ENCODE data around the gene ARHGEF17. TPM values are rescaled to one million over a fixed set of nuclear protein-coding genes. Genes with fewer than 3 reads are reported as not detected.

Gene ARHGEF17
- total RNA-seq, 1 experiment from 2014 or later, result 22.3 TPM

DNA sequence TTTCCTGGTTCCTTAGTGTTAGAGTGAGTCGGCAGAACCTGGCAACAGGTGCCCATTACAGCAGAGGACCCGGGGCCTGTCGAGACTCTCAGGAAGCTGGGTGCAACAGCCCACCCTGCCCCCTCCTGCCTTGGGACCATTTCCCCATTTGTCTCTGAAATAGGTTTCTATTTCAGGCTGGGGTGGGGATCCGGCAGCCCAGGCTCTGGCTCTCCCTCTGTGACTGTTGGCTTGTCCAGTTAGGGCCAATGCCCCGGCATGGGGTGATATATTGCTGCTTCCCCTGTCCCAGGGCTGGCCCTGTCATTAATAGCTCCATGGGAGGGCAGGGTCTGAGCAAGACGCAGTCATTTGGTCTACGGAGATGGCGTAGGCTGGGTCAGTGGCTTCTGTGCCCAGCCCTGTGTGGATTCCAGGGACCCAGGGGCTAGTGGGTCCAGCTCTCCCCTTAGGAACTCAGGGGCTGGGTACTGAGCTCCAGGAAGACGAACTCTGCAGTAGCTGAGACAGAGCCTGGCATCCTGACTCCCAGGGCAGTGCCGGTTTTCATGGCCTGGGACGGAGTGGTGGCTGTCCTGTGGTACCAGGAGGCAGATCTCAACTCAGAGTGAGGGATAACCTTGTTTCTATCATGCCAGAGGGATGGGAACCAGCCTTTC lies 33.2 kb upstream of the ARHGEF17 start:
- intact Hi-C loops (cut with micrococcal nuclease; ENCODE audit: unreplicated experiment), result no loop called here
- no peak overlapping the region for H3K4me3 Mint-ChIP-seq (ENCODE audit: low read depth, unreplicated experiment)
- no peaks in the 10 kb centered on the region for H3K36me3 Mint-ChIP-seq (ENCODE audit: insufficient read depth, unreplicated experiment)
- H3K27ac Mint-ChIP-seq (ENCODE audit: unreplicated experiment), result no peak overlapping the region
- DNase-seq, result no peak
- CTCF ChIA-PET, result no interaction called here
- peaks cover 3% of the 10 kb centered on the region for H3K4me1 Mint-ChIP-seq (ENCODE audit: low read depth, unreplicated experiment)
- H3K27me3 Mint-ChIP-seq (ENCODE audit: unreplicated experiment), result peaks cover 23% of the 10 kb centered on the region
- TF ChIP-seq CTCF (IDR thresholded peaks at IDR 0.05; ENCODE audit: unreplicated experiment), result no peak
- no peaks in the 10 kb centered on the region for H3K9me3 Mint-ChIP-seq (ENCODE audit: low read depth, unreplicated experiment)
- no TSS peak for BruUV-seq (replicated peaks)

DNA sequence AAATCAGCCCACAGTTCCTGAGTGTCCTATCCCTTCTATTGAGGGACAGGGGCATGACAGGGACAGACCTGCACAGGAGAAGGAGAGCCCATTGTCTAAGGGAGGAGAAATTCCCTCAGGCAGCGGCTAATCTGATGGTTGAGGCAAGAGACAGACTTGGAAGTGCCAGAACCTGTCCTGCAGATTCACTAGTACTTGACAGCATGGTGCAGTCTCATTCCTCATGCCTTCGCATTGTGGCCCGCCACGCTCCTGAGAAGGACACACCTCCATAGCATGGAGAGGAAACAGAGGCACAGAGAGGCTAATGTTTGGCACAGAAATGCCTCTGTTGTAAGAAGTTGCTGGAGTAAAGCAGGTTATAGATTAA lies 32.7 kb upstream of the ARHGEF17 start:
- no TSS peak for BruUV-seq (replicated peaks)

GRCh38 chr11:73277467-73277866 lies 30.6 kb upstream of the ARHGEF17 start:
- CTCF ChIA-PET, result no interaction called here
- no peak for TF ChIP-seq CTCF (IDR thresholded peaks at IDR 0.05; ENCODE audit: unreplicated experiment)
- Mint-ChIP-seq H3K9me3 (ENCODE audit: low read depth, unreplicated experiment) (no peaks in the 10 kb centered on the region), H3K27me3 (ENCODE audit: unreplicated experiment) (peaks cover 31% of the 10 kb centered on the region), H3K4me1 (ENCODE audit: low read depth, unreplicated experiment) (no peaks in the 10 kb centered on the region), H3K4me3 (ENCODE audit: low read depth, unreplicated experiment) (no peak overlapping the region), H3K27ac (ENCODE audit: unreplicated experiment) (no peak overlapping the region), H3K36me3 (ENCODE audit: insufficient read depth, unreplicated experiment) (no peaks in the 10 kb centered on the region)
- DNase-seq, result no peak
- BruUV-seq (replicated peaks), result no TSS peak
- intact Hi-C loops (cut with micrococcal nuclease; ENCODE audit: unreplicated experiment), result no loop called here

More for the DNA sequence above, 32.7 kb upstream of the ARHGEF17 start:
- Mint-ChIP-seq H3K4me1 (ENCODE audit: low read depth, unreplicated experiment) (no peaks in the 10 kb centered on the region), H3K27me3 (ENCODE audit: unreplicated experiment) (peaks cover 23% of the 10 kb centered on the region), H3K27ac (ENCODE audit: unreplicated experiment) (no peak overlapping the region), H3K36me3 (ENCODE audit: insufficient read depth, unreplicated experiment) (no peaks in the 10 kb centered on the region), H3K9me3 (ENCODE audit: low read depth, unreplicated experiment) (no peaks in the 10 kb centered on the region), H3K4me3 (ENCODE audit: low read depth, unreplicated experiment) (no peak overlapping the region)
- CTCF ChIA-PET, result no interaction called here
- DNase-seq, result no peak
- no peak for TF ChIP-seq CTCF (IDR thresholded peaks at IDR 0.05; ENCODE audit: unreplicated experiment)
- intact Hi-C loops (cut with micrococcal nuclease; ENCODE audit: unreplicated experiment), result no loop called here

GRCh38 chr11:73280626-73281025 lies 27.4 kb upstream of the ARHGEF17 start:
- no peak for DNase-seq
- CTCF ChIA-PET, result no interaction called here
- H3K27me3 Mint-ChIP-seq (ENCODE audit: unreplicated experiment), result peaks cover 27% of the 10 kb centered on the region
- intact Hi-C loops (cut with micrococcal nuclease; ENCODE audit: unreplicated experiment), result no loop called here
- H3K4me3 Mint-ChIP-seq (ENCODE audit: low read depth, unreplicated experiment), result no peak overlapping the region
- no peaks in the 10 kb centered on the region for H3K4me1 Mint-ChIP-seq (ENCODE audit: low read depth, unreplicated experiment)
- H3K9me3 Mint-ChIP-seq (ENCODE audit: low read depth, unreplicated experiment), result no peaks in the 10 kb centered on the region
- no peaks in the 10 kb centered on the region for H3K36me3 Mint-ChIP-seq (ENCODE audit: insufficient read depth, unreplicated experiment)
- H3K27ac Mint-ChIP-seq (ENCODE audit: unreplicated experiment), result no peak overlapping the region
- no TSS peak for BruUV-seq (replicated peaks)
- TF ChIP-seq CTCF (IDR thresholded peaks at IDR 0.05; ENCODE audit: unreplicated experiment), result no peak

Measured in Calu3 (cell line).